OCI-LY3 (cell line): ENCODE results near the gene TMEM98.
"Not testable (repeated sequence)": the region's sequence is repeated elsewhere in the genome, so short reads cannot be mapped to it uniquely, and the experiment has no call there.

Experiments used
- H2AFZ ChIP-seq: fragments of 200-600, 300-600 bp; shearing (Covaris generic); 2 replicates; pipeline ENCODE4 v1.6.0; 2014; ENCODE audit warnings: antibody characterized with exemption, low read depth, low read length
- H3K27ac ChIP-seq: fragments of 200-600, 300-600 bp; sonication (generic); 2 replicates; pipeline ENCODE4 v1.5.1; 2014; ENCODE audit warnings: mild to moderate bottlenecking, low read length, moderate library complexity, mixed read lengths
- H3K27me3 ChIP-seq: fragments of 200-600, 300-600 bp; sonication (generic); 2 replicates; pipeline ENCODE4 v1.6.1; 2014; ENCODE audit warnings: low read depth, low read length, mixed read lengths
- H3K36me3 ChIP-seq: fragments of 200-600, 300-600 bp; sonication (generic); replicated peaks from 2 replicates; pipeline ENCODE3; 2014; ENCODE audit warnings: low read depth, low read length, mixed read lengths
- H3K4me1 ChIP-seq: fragments of 300-600, 200-600 bp; sonication (generic); 2 replicates; pipeline ENCODE4 v1.6.1; 2014; ENCODE audit warnings: low read length, mixed read lengths
- H3K4me2 ChIP-seq: fragments of 200-600, 300-600 bp; sonication (generic); 2 replicates; pipeline ENCODE4 v1.6.1; 2014; ENCODE audit warnings: low read length, mixed read lengths
- H3K4me3 ChIP-seq: fragments of 300-600, 200-600 bp; sonication (generic); 2 replicates; pipeline ENCODE4 v1.5.1; 2014; ENCODE audit warnings: antibody characterized with exemption, mild to moderate bottlenecking, low read length, moderate library complexity
- H3K79me2 ChIP-seq: fragments of 300-600, 200-600 bp; shearing (Covaris generic); 2 replicates; pipeline ENCODE4 v1.6.1; 2014; ENCODE audit warnings: mild to moderate bottlenecking, low read length, mixed read lengths
- H3K9ac ChIP-seq: fragments of 300-600, 200-600 bp; shearing (Covaris generic); 2 replicates; pipeline ENCODE4 v1.6.0; 2014; ENCODE audit warnings: mild to moderate bottlenecking, low read length, moderate library complexity
- H3K9me3 ChIP-seq: fragments of 200-600, 300-600 bp; shearing (Covaris generic); 2 replicates; pipeline ENCODE4 v1.6.1; 2014; ENCODE audit warnings: low read length, mixed read lengths; ENCODE audit not compliant: insufficient read depth
- H4K20me1 ChIP-seq: fragments of 200-600, 300-600 bp; sonication (generic); 2 replicates; pipeline ENCODE4 v1.6.1; 2016; ENCODE audit warnings: low read length, mixed read lengths; ENCODE audit not compliant: insufficient read depth
- EZH2phosphoT487 ChIP-seq: fragments of 200-600 bp; shearing (Covaris generic); IDR thresholded peaks from 2 replicates; pipeline ENCODE4 v1.6.1; 2018; ENCODE audit warnings: antibody characterized with exemption, mixed run types, low read depth
- TF ChIP-seq, protein P1 (sequence below): fragments of 200-600, 300-600 bp; sonication (generic); IDR thresholded peaks from 2 replicates; pipeline ENCODE4 v1.5.1; 2014; ENCODE audit warnings: antibody characterized with exemption, low read length, low read depth

Gene TMEM98

GRCh38 chr17:32962320-32962711 is 34.4 kb downstream of the TMEM98 start:
- no peak for TF ChIP-seq EZH2phosphoT487
- TF ChIP-seq, protein P1, sequence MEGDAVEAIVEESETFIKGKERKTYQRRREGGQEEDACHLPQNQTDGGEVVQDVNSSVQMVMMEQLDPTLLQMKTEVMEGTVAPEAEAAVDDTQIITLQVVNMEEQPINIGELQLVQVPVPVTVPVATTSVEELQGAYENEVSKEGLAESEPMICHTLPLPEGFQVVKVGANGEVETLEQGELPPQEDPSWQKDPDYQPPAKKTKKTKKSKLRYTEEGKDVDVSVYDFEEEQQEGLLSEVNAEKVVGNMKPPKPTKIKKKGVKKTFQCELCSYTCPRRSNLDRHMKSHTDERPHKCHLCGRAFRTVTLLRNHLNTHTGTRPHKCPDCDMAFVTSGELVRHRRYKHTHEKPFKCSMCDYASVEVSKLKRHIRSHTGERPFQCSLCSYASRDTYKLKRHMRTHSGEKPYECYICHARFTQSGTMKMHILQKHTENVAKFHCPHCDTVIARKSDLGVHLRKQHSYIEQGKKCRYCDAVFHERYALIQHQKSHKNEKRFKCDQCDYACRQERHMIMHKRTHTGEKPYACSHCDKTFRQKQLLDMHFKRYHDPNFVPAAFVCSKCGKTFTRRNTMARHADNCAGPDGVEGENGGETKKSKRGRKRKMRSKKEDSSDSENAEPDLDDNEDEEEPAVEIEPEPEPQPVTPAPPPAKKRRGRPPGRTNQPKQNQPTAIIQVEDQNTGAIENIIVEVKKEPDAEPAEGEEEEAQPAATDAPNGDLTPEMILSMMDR, result no peak
- Histone ChIP-seq H2AFZ (no peak overlapping the region), H3K79me2 (no peaks in the 10 kb centered on the region)

GRCh38 chr17:32964541-32964940 is 36.6 kb downstream of the TMEM98 start:
- Histone ChIP-seq H3K4me1 (peaks cover under 1% of the 10 kb centered on the region), H3K36me3 (no peaks in the 10 kb centered on the region), H3K9me3 (no peaks in the 10 kb centered on the region), H3K4me3 (no peak overlapping the region), H2AFZ (no peak overlapping the region), H3K9ac (no peak overlapping the region), H3K27ac (no peak overlapping the region), H3K27me3 (peaks cover 8% of the 10 kb centered on the region; the same call in 1 of the 2 replicates), H4K20me1 (no peaks in the 10 kb centered on the region), H3K79me2 (no peaks in the 10 kb centered on the region), H3K4me2 (no peak overlapping the region)
- TF ChIP-seq, protein P1, result no peak
- TF ChIP-seq EZH2phosphoT487, result no peak

More at GRCh38 chr17:32962320-32962711, 34.4 kb downstream of the TMEM98 start:
- no peaks in the 10 kb centered on the region for H3K36me3 ChIP-seq
- no peaks in the 10 kb centered on the region for H3K9me3 ChIP-seq
- no peak overlapping the region for H3K9ac ChIP-seq
- no peak overlapping the region for H3K4me3 ChIP-seq
- peaks cover 8% of the 10 kb centered on the region; the same call in 1 of the 2 replicates for H3K27me3 ChIP-seq
- no peak overlapping the region for H3K27ac ChIP-seq
- no peaks in the 10 kb centered on the region for H4K20me1 ChIP-seq
- H3K4me1 ChIP-seq, result no peaks in the 10 kb centered on the region
- H3K4me2 ChIP-seq, result no peak overlapping the region

- H3K9me3 ChIP-seq, H4K20me1 ChIP-seq, H2AFZ ChIP-seq, H3K27me3 ChIP-seq, H3K79me2 ChIP-seq, H3K4me3 ChIP-seq, H3K36me3 ChIP-seq, H3K27ac ChIP-seq, H3K4me2 ChIP-seq, H3K9ac ChIP-seq: not testable (repeated sequence)
- H3K4me1 ChIP-seq, result peaks cover 26% of the 10 kb centered on the region
Measured at GRCh38 chr17:32969231-32969630, 41.3 kb downstream of the TMEM98 start.

DNA sequence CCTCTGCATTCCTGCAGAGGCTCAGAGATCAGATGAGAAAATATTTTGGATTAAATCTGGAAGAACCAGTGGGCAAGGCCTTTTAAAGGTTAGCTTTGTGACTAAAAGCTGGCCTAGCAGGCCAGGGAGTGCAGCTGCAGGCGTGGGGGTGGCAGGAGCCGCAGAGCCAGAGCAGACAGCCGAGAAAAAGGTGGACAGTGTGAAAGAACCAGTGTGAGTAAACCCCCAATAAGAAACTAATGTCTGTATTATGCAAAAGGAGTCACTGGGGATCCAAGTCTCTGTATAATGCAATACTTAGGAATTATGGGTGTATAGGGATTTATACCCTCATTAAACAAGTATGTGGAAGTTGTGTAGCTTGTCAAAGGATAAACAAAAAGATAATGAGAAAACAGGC is 42.3 kb downstream of the TMEM98 start:
- H3K36me3 ChIP-seq, result no peaks in the 10 kb centered on the region
- H3K27ac ChIP-seq, result peak overlapping the region; percentile 46
- TF ChIP-seq EZH2phosphoT487, result no peak
- TF ChIP-seq, protein P1, result no peak
- peak overlapping the region; percentile 52 for H3K4me2 ChIP-seq
- no peak overlapping the region for H3K9ac ChIP-seq
- H3K4me3 ChIP-seq, result 0 out of 2 replicates have a peak overlapping the region, but pooled peaks have one; percentile 22
- H3K9me3 ChIP-seq, result no peaks in the 10 kb centered on the region
- H3K27me3 ChIP-seq, result peaks cover 10% of the 10 kb centered on the region
- no peaks in the 10 kb centered on the region for H3K79me2 ChIP-seq
- H3K4me1 ChIP-seq, result peaks cover 26% of the 10 kb centered on the region
- H2AFZ ChIP-seq, result no peak overlapping the region
- no peaks in the 10 kb centered on the region for H4K20me1 ChIP-seq
